SK-N-SH (cell line): ENCODE results near the gene DNAJB11.

Source experiments
- CTCF ChIP-seq: fragments of 200-600 bp; sonication (generic); IDR thresholded peaks from 2 replicates; pipeline ENCODE4 v1.6.1; 2017; ENCODE audit warnings: antibody characterized with exemption, mild to moderate bottlenecking, moderate library complexity
- NRF1 ChIP-seq: IDR thresholded peaks from 2 replicates; pipeline ENCODE4 v1.6.1; 2012; ENCODE audit warnings: low read depth, mild to moderate bottlenecking, low read length

- no peak for TF ChIP-seq CTCF
- TF ChIP-seq NRF1: no peak
Observed at GRCh38 chr3:186580785-186581184, 10.3 kb downstream of the DNAJB11 start.
